A549 (cell line): Measurements from ENCODE around the gene RRAS2. TPM values are rescaled to one million over a fixed set of nuclear protein-coding genes. Genes with fewer than 3 reads are reported as not detected.
A peak's percentile ranks its signal among the peaks of the same experiment; 100 is the strongest.

ENCODE experiments used
- ATAC-seq, 2 experiments: fragments of 200-7000 bp in 1 of 2; fragments of >200 bp in 1 of 2; cut with Nextera tagmentation in 1 of 2; cut with Tn5 transposase in 1 of 2; 3 replicates each; pipeline versions ENCODE4 v1.8.0 to v1.9.1; 2018 to 2020; ENCODE audit warnings: mild to moderate bottlenecking in 1 of 2, moderate library complexity in 1 of 2
- CTCF ChIA-PET: fragments of 300-600 bp; sonication (Branson Sonifier 250); formaldehyde crosslinking; extraction: SDS; loops from one replicate; lab custom pipeline; 2021; ENCODE audit warnings: antibody characterized with exemption, inconsistent platforms; lab: Yijun Ruan, JAX
- POLR2A ChIA-PET: fragments of 350-600 bp; formaldehyde crosslinking; extraction: SDS; loops from one replicate; lab custom pipeline; 2021; ENCODE audit warnings: antibody characterized with exemption, inconsistent platforms; lab: Yijun Ruan, JAX
- DNase-seq, 2 experiments: peaks; one replicate each; pipeline versions ENCODE4 v3.0.0 to v3.0.0-alpha.2; 2011 to 2016; ENCODE audit warnings: low read depth in 1 of 2, low spot score in 1 of 2
- FAIRE-seq: peaks from 2 replicates; lab custom pipeline; 2011; peaks lifted over from hg19 to GRCh38; lab: Jason Lieb, UNC
- H3K27ac ChIP-seq, 2 experiments: fragments of >200 bp; sonication (Bioruptor Twin); formaldehyde crosslinking; 3 replicates each; pipeline ENCODE4 v1.5.1; 2016 to 2017
- H3K4me1 ChIP-seq: fragments of >200 bp; sonication (Bioruptor Twin); formaldehyde crosslinking; 3 replicates; pipeline ENCODE4 v1.6.1; 2016
- H3K4me2 ChIP-seq: fragments of >200 bp; sonication (Bioruptor Twin); formaldehyde crosslinking; 3 replicates; pipeline ENCODE4 v1.6.1; 2016
- H3K4me3 ChIP-seq: fragments of >200 bp; sonication (Bioruptor Twin); formaldehyde crosslinking; 3 replicates; pipeline ENCODE4 v1.5.1; 2016
- H3K9me3 ChIP-seq: fragments of >200 bp; sonication (Bioruptor Twin); formaldehyde crosslinking; 3 replicates; pipeline ENCODE4 v1.6.1; 2016
- CBX8 ChIP-seq: fragments of 200-600 bp; sonication (generic); IDR thresholded peaks from 2 replicates; pipeline ENCODE4 v1.6.1; 2016
- CHD2 ChIP-seq: fragments of 150-350 bp; IDR thresholded peaks from 2 replicates; pipeline ENCODE4 v1.6.1; 2014; ENCODE audit warnings: low read length; ENCODE audit not compliant: partially characterized antibody
- E2F6 ChIP-seq: IDR thresholded peaks from 2 replicates; pipeline ENCODE4 v1.6.1; 2012; ENCODE audit warnings: low read depth, borderline replicate concordance
- EHF ChIP-seq: fragments of 250-450 bp; sonication (Bioruptor Pico); IDR thresholded peaks from 2 replicates; pipeline ENCODE4 v1.5.0; 2020; ENCODE audit warnings: mild to moderate bottlenecking
- FOSL2 ChIP-seq, 2 experiments: fragments of 450-650 bp in 1 of 2; fragments of >200 bp in 1 of 2; sonication (Bioruptor Twin) in 1 of 2; formaldehyde crosslinking; IDR thresholded peaks; 2 replicates each; pipeline versions ENCODE4 v1.5.0 to v1.6.1; 2016 to 2020; ENCODE audit warnings: mild to moderate bottlenecking in 1 of 2, moderate library complexity in 1 of 2
- HOXB5 ChIP-seq: fragments of 250-450 bp; sonication (Bioruptor Pico); IDR thresholded peaks from 2 replicates; pipeline ENCODE4 v1.5.0; 2020; ENCODE audit warnings: mild to moderate bottlenecking, moderate library complexity
- NPAS2 ChIP-seq: fragments of 250-450 bp; sonication (Bioruptor Pico); IDR thresholded peaks from 2 replicates; pipeline ENCODE4 v1.8.0; 2022; ENCODE audit warnings: mild to moderate bottlenecking, moderate library complexity, borderline replicate concordance
- NR3C1 ChIP-seq: fragments of >200 bp; sonication (Bioruptor Twin); formaldehyde crosslinking; IDR thresholded peaks from 3 replicates; pipeline ENCODE4 v1.6.1; 2017
- PHF8 ChIP-seq: fragments of 200-600 bp; sonication (generic); IDR thresholded peaks from 2 replicates; pipeline ENCODE4 v1.6.1; 2016; ENCODE audit warnings: low read depth, mild to moderate bottlenecking, antibody characterized with exemption, moderate library complexity, borderline replicate concordance
- POLR2AphosphoS2 ChIP-seq: conservative IDR thresholded peaks from 2 replicates; pipeline ENCODE4 v1.6.1; 2012; ENCODE audit warnings: low read length, improper control_type of control experiment, inconsistent platforms
- RARB ChIP-seq: fragments of 250-450 bp; sonication (Bioruptor Pico); IDR thresholded peaks from 2 replicates; pipeline ENCODE4 v1.8.0; 2021; ENCODE audit warnings: mild to moderate bottlenecking, moderate library complexity
- SMC3 ChIP-seq: fragments of >200 bp; sonication (Bioruptor Twin); formaldehyde crosslinking; IDR thresholded peaks from 3 replicates; pipeline ENCODE4 v1.6.1; 2018; ENCODE audit warnings: inconsistent platforms
- ZSCAN20 ChIP-seq: fragments of 250-450 bp; sonication (Bioruptor Pico); IDR thresholded peaks from 2 replicates; pipeline ENCODE4 v1.8.0; 2022; ENCODE audit warnings: mild to moderate bottlenecking, moderate library complexity
- WGBS: methylation state at CpG from one replicate; pipeline ENCODE4 v1.1.6; 2017; ENCODE audit errors: missing lambda C conversion rate; 5-methylcytosine and 5-hydroxymethylcytosine counted together
- polyA plus RNA-seq, 4 experiments: library from polyadenylated mRNA; depleted of rRNA in 3 of 4; stranded (reverse); fragments of >200 nt; fragmentation: RNase III in 1 of 4; extraction: RNeasy Plus Mini Kit Qiagen cat#74134 plus additional on column Dnase treatment in 1 of 4; gene quantifications; 2 replicates in 3 of 4; 3 replicates in 1 of 4; pipeline ENCODE4 v1.2.3, GENCODE V29; 2011 to 2017
- TF ChIP-seq, protein P1 (sequence below): fragments of >200 bp; sonication (Bioruptor Twin); formaldehyde crosslinking; IDR thresholded peaks from 2 replicates; pipeline ENCODE4 v1.6.1; 2016
- TF ChIP-seq, protein P2 (sequence below): IDR thresholded peaks from 2 replicates; pipeline ENCODE4 v1.6.1; 2012
- TF ChIP-seq, protein P3 (sequence below): fragments of 250-450 bp; sonication (Bioruptor Pico); IDR thresholded peaks from 2 replicates; pipeline ENCODE4 v1.5.0; 2020; ENCODE audit warnings: low read depth, mild to moderate bottlenecking, moderate library complexity
- TF ChIP-seq, protein P4 (sequence below): fragments of 450-650 bp; IDR thresholded peaks from 2 replicates; pipeline ENCODE4 v1.6.1; 2014; ENCODE audit warnings: antibody characterized with exemption

Gene RRAS2
- polyA plus RNA-seq, 2 of the 4 experiments (the other 2 are of a cell fraction): 37.9 to 48.2 TPM

DNA sequence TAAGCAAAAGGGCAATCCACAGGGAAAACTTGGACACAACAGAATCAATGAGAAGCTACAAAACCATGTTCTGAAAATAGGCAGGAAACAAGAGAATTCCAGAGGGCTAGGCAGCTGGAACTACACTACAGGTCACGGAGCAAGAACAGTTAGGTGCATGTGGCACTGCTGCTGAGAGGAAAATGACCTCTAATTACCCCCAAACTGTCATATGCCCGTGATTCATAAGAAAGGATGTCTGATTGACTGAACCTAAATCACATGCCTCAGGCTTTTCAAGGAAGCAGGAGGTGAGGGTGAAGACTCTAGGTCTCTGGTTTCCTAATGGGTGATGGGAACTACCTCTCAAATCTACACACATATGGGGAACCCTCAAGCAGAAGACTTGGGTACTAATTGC lies 17.9 kb upstream of the RRAS2 start:
- FAIRE-seq: no peak
- DNase-seq: peak in 1 of 2 experiments; percentile 5
- ChIA-PET CTCF (interaction anchor here (0.6 to 2.8 kb wide), 4 partner anchors 24 to 78 kb away, joined by 3 to 11 read pairs (median 4); no protein-coding TSS in a partner anchor), POLR2A (interaction anchor here (1.4 kb wide), 1 partner anchor 19 kb away, joined by 5 read pairs; no protein-coding TSS in a partner anchor)
- ATAC-seq: no peak
- Histone ChIP-seq H3K27ac (peak overlapping the region in 1 of 2 experiments; percentile 43; a peak in 1 of 6 replicates), H3K9me3 (no peaks in the 10 kb centered on the region), H3K4me2 (peak overlapping the region; percentile 9; the same call in 1 of the 3 replicates), H3K4me3 (no peak overlapping the region), H3K4me1 (peaks cover 33% of the 10 kb centered on the region)
- 42% methylated on average over 2 of the region's 2 CpGs for WGBS
- no peak for TF ChIP-seq E2F6
- TF ChIP-seq, protein P1, sequence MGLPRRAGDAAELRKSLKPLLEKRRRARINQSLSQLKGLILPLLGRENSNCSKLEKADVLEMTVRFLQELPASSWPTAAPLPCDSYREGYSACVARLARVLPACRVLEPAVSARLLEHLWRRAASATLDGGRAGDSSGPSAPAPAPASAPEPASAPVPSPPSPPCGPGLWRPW: no peak

DNA sequence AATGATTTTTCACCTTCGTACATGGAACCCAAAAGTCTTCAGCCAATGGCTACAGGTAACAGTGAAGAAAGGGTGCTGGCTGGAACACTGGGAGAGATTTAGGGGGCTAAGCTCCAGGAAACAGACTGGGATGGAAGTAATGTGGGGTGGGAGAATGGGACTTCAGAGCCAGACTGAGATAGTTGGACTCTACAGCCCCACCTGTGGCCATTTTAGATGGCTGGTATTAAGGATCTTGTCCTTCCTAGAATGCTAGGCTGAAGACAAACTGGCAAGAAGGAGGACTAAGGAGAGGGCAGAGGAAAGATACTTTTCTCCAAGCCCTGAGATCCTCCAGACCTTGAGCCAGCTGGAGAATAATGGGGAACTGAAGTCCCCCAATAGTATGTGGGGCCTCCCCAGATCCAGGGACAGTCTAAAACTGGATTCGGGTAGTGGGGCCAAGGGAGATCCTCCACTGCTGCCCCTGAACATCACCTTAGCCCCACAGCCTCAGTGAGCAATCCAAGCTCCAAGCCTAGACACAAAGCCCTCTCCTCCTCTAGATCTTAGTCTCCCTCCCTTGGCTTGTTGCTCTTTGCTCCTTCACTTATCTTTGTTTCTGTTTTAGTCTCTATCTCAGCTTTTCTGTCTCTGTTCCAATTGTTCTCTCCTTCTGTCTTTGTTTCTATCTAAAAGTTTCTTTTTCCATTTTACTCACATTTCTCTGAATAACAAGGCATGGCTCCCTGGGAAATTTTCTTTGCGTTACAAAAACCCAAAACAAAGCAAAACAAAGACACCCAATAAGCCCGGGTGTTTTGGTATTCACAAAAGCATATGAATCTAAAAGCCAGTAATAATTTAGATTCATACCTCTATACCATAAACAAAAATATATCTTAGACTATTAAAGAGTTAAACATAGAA lies 16.2 kb upstream of the RRAS2 start:
- TF ChIP-seq HOXB5 (CRISPR knock-in tag) (no peak), FOSL2 (IDR thresholded peaks at IDR 0.05) (no peak), FOSL2 (CRISPR knock-in tag; IDR thresholded peaks at IDR 0.05) (no peak), RARB (no peak), PHF8 (no peak), NR3C1 (no peak), ZSCAN20 (CRISPR knock-in tag) (no peak), CHD2 (no peak), CBX8 (no peak), POLR2AphosphoS2 (no peak), EHF (CRISPR knock-in tag) (no peak), SMC3 (no peak), NPAS2 (CRISPR knock-in tag) (no peak)
- TF ChIP-seq, protein P2, sequence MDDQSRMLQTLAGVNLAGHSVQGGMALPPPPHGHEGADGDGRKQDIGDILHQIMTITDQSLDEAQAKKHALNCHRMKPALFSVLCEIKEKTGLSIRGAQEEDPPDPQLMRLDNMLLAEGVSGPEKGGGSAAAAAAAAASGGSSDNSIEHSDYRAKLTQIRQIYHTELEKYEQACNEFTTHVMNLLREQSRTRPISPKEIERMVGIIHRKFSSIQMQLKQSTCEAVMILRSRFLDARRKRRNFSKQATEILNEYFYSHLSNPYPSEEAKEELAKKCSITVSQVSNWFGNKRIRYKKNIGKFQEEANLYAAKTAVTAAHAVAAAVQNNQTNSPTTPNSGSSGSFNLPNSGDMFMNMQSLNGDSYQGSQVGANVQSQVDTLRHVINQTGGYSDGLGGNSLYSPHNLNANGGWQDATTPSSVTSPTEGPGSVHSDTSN: no peak
- TF ChIP-seq, protein P3, sequence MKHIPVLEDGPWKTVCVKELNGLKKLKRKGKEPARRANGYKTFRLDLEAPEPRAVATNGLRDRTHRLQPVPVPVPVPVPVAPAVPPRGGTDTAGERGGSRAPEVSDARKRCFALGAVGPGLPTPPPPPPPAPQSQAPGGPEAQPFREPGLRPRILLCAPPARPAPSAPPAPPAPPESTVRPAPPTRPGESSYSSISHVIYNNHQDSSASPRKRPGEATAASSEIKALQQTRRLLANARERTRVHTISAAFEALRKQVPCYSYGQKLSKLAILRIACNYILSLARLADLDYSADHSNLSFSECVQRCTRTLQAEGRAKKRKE (CRISPR knock-in tag): no peak
- TF ChIP-seq, protein P4, sequence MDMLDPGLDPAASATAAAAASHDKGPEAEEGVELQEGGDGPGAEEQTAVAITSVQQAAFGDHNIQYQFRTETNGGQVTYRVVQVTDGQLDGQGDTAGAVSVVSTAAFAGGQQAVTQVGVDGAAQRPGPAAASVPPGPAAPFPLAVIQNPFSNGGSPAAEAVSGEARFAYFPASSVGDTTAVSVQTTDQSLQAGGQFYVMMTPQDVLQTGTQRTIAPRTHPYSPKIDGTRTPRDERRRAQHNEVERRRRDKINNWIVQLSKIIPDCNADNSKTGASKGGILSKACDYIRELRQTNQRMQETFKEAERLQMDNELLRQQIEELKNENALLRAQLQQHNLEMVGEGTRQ: no peak
- Histone ChIP-seq H3K4me2 (peak overlapping the region; percentile 25; the same call in 1 of the 3 replicates), H3K9me3 (no peaks in the 10 kb centered on the region), H3K27ac (0 out of 6 replicates have a peak overlapping the region, but pooled peaks of 1 of the 2 experiments have one; percentile 28), H3K4me1 (peaks cover 25% of the 10 kb centered on the region), H3K4me3 (no peak overlapping the region)
- ChIA-PET POLR2A (interaction anchor here (0.6 kb wide), 1 partner anchor 17 kb away, joined by 3 read pairs; no protein-coding TSS in a partner anchor), CTCF (interaction anchor here (0.9 to 1.9 kb wide), 8 partner anchors 8 to 82 kb away, joined by 3 to 8 read pairs (median 4); no protein-coding TSS in a partner anchor)
- FAIRE-seq (no peak), ATAC-seq (peak; percentile 58 to 81; a peak in 4 of 6 replicates), DNase-seq (peak in 1 of 2 experiments; percentile 30)
- 87% methylated on average over 4 of the region's 4 CpGs for WGBS
